ENCODE data around the gene MYO10. TPM values are rescaled to one million over a fixed set of nuclear protein-coding genes. Genes with fewer than 3 reads are reported as not detected.

The MYO10 gene
- total RNA-seq, 4 donors from 2014 or later: 51.6 to 190 (median 72.9) TPM

GRCh38 chr5:16712620-16713019 is 223.5 kb downstream of the MYO10 start:
- Histone ChIP-seq H3K36me3 (peaks cover 0 to 10% (median 0%) of the 10 kb centered on the region in 4 donors), H3K4me1 (peaks cover 0 to 13% (median 6%) of the 10 kb centered on the region in 4 donors), H3K27me3 (no peaks in the 10 kb centered on the region), H3K9me3 (no peaks in the 10 kb centered on the region), H3K27ac (no peak overlapping the region), H3K4me3 (no peak overlapping the region)
- in situ Hi-C loops (cut with MboI; ENCODE audit: low pct_ligation_motif_present in 1 of 4, low pct_unique_long_range_greater_than_20kb in 1 of 4, low sequenced_read_pairs in 3 of 4) (no loop called here), intact Hi-C loops (cut with DNase I; ENCODE audit: low total_unique reads) (no loop called here)
- no peak for DNase-seq
- WGBS, 2 donors (ENCODE audit: low coverage in 1 of 2): 59 to 85% methylated on average over 2 of the region's 2 CpGs
- TF ChIP-seq POLR2AphosphoS5 (IDR thresholded peaks at IDR 0.05) (no peak), POLR2A (IDR thresholded peaks at IDR 0.05) (no peak), CTCF (IDR thresholded peaks at IDR 0.05) (no peak), EP300 (IDR thresholded peaks at IDR 0.05; ENCODE audit: low read depth) (no peak)

- H3K36me3 ChIP-seq: peaks cover 0 to 10% (median 0%) of the 10 kb centered on the region in 4 donors
- in situ Hi-C loops (cut with MboI; ENCODE audit: low pct_ligation_motif_present in 1 of 4, low pct_unique_long_range_greater_than_20kb in 1 of 4, low sequenced_read_pairs in 3 of 4) (no loop called here), intact Hi-C loops (cut with DNase I; ENCODE audit: low total_unique reads) (no loop called here)
- no peak for DNase-seq
- H3K27me3 ChIP-seq: no peaks in the 10 kb centered on the region
- no peak for TF ChIP-seq POLR2AphosphoS5 (IDR thresholded peaks at IDR 0.05)
- no peak for TF ChIP-seq EP300 (IDR thresholded peaks at IDR 0.05; ENCODE audit: low read depth)
- no peak for TF ChIP-seq POLR2A (IDR thresholded peaks at IDR 0.05)
- no peak for TF ChIP-seq CTCF (IDR thresholded peaks at IDR 0.05)
- peaks cover 0 to 13% (median 6%) of the 10 kb centered on the region in 4 donors for H3K4me1 ChIP-seq
- no peak overlapping the region for H3K4me3 ChIP-seq
- H3K9me3 ChIP-seq: no peaks in the 10 kb centered on the region
- no peak overlapping the region for H3K27ac ChIP-seq
- 17 to 25% methylated on average over 1 of the region's 1 CpG for WGBS, 2 donors (ENCODE audit: low coverage in 1 of 2)
Measured at GRCh38 chr5:16712178-16712577, 223.9 kb downstream of the MYO10 start.

GRCh38 chr5:16709691-16710433 is 226.2 kb downstream of the MYO10 start:
- intact Hi-C loops (cut with DNase I; ENCODE audit: low total_unique reads): no loop called here
- H3K36me3 ChIP-seq: peaks cover 0 to 10% (median 1%) of the 10 kb centered on the region in 4 donors
- in situ Hi-C loops (cut with MboI; ENCODE audit: low pct_ligation_motif_present in 1 of 4, low pct_unique_long_range_greater_than_20kb in 1 of 4, low sequenced_read_pairs in 3 of 4): no loop called here
- H3K9me3 ChIP-seq: no peaks in the 10 kb centered on the region
- no peak overlapping the region for H3K27ac ChIP-seq
- TF ChIP-seq CTCF (IDR thresholded peaks at IDR 0.05) (no peak), EP300 (IDR thresholded peaks at IDR 0.05; ENCODE audit: low read depth) (no peak), POLR2AphosphoS5 (IDR thresholded peaks at IDR 0.05) (no peak), POLR2A (IDR thresholded peaks at IDR 0.05) (no peak)
- H3K4me1 ChIP-seq: peaks cover 0 to 13% (median 6%) of the 10 kb centered on the region in 4 donors
- H3K4me3 ChIP-seq: no peak overlapping the region
- 72 to 77% methylated on average over 7 to 8 of the region's 8 CpGs for WGBS, 2 donors (ENCODE audit: low coverage in 1 of 2)
- no peak for DNase-seq
- H3K27me3 ChIP-seq: no peaks in the 10 kb centered on the region

GRCh38 chr5:16707869-16708192 is 228.3 kb downstream of the MYO10 start:
- 76 to 80% methylated on average over 1 to 3 of the region's 3 CpGs for WGBS, 2 donors (ENCODE audit: low coverage in 1 of 2)
- no peak for DNase-seq
- H3K4me1 ChIP-seq: peaks cover 0 to 8% (median 0%) of the 10 kb centered on the region in 4 donors
- no peaks in the 10 kb centered on the region for H3K27me3 ChIP-seq
- intact Hi-C loops (cut with DNase I; ENCODE audit: low total_unique reads): no loop called here
- H3K27ac ChIP-seq: no peak overlapping the region
- H3K9me3 ChIP-seq: no peaks in the 10 kb centered on the region
- in situ Hi-C loops (cut with MboI; ENCODE audit: low pct_ligation_motif_present in 1 of 4, low pct_unique_long_range_greater_than_20kb in 1 of 4, low sequenced_read_pairs in 3 of 4): no loop called here
- no peak overlapping the region for H3K4me3 ChIP-seq
- H3K36me3 ChIP-seq: peaks cover 0 to 12% (median 1%) of the 10 kb centered on the region in 4 donors
- TF ChIP-seq CTCF (IDR thresholded peaks at IDR 0.05) (no peak), EP300 (IDR thresholded peaks at IDR 0.05; ENCODE audit: low read depth) (no peak), POLR2AphosphoS5 (IDR thresholded peaks at IDR 0.05) (no peak)
